A204.1 (cell line): ENCODE measurements around the gene APLF.
"Not testable (repeated sequence)": the region's sequence is repeated elsewhere in the genome, so short reads cannot be mapped to it uniquely, and the experiment has no call there.

ENCODE experiments used
- FAIRE-seq: peaks from 2 replicates; lab custom pipeline; 2012; peaks lifted over from hg19 to GRCh38; lab: Jason Lieb, UNC

The APLF gene

GRCh38 chr2:68588589-68588988 is 121.2 kb downstream of the APLF start:
- FAIRE-seq: no peak

DNA sequence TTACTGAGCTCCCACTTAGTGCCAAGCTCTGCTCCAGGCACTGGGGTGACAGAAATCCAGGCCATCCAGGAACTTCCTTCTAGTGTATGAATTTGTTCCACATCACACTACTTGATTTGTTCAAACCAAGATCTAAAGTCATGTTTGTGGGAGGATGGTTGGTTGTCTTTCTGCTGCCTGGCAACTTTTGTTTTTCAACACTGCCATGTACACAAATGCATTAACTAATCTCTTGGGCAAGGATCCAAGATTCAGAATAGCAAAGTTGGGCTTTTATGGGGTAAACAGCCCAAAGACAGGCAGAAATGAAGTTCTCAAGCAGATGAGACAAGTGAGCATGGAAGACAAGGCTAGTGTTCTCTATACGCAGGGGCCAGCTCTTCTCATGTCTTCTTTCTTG is 122.6 kb downstream of the APLF start:
- FAIRE-seq: no peak

DNA sequence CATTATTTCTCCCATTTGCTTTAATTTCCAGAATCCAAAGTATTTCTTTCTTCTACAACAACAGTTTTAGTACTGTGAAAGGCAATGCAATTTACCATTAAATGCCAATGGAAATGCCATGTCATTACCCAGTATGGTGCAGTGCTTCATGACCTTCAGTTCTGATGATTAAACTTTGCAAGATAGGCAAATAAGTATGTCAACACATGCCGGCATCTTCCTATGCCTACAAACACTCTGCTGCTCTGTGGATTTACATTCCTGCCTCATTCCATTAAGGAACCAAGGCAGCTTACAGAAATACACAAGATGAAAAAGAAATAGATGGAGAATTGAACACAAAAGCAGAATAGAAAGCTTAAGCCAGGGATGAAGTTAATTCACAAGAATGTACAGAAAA is 123.3 kb downstream of the APLF start:
- FAIRE-seq: no peak

DNA sequence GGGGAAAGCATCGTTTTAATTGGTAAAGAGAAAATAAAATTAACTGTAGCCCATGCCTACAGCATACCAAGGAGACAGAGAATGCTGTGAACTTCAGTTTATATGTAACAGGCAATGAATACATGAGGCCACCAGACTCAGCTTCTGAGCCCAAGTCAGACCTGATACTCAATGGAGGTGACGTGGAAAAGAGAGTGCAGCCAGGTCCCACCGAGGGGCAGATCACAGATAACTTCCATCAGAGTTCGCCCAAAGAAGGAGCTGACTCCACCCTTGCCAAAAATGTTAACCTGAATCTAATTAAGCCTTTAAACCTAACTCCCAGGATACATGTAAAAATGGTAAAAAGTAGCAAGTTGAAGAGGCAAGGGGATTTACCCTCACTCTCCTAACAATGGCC is 123.8 kb downstream of the APLF start:
- FAIRE-seq: no peak

- FAIRE-seq: no peak
Observed at GRCh38 chr2:68594041-68594440, 126.7 kb downstream of the APLF start.

- FAIRE-seq: peak; percentile 70
Observed at GRCh38 chr2:68594674-68595492, 127.5 kb downstream of the APLF start.

DNA sequence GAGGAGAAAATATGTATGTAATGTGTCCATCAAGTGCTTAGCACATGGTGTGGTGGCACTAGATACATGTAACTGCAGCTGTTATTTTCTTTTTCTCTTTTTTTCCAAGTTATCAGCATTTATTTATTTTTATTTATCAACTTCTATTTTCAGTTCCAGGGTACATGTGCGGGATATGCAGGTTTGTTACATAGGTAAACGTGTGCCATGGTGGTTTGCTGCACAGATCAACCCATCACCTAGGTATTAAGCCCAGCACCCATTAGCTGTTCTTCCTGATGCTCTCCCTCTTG is 128.1 kb downstream of the APLF start:
- FAIRE-seq: not testable (repeated sequence)

DNA sequence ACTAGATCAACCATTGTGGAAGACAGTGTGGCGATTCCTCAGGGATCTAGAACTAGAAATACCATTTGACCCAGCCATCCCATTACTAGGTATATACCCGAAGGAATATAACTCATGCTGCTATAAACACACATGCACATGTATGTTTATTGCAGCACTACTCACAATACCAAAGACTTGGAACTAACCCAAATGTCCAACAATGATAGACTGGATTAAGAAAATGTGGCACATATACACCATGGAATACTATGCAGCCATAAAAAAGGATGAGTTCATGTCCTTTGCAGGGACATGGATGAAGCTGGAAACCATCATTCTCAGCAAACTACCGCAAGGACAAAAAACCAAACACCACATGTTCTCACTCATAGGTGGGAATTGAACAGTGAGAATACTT is 133.1 kb downstream of the APLF start:
- FAIRE-seq: not testable (repeated sequence)

- FAIRE-seq: no peak
Observed at GRCh38 chr2:68603059-68603458, 135.7 kb downstream of the APLF start.

DNA sequence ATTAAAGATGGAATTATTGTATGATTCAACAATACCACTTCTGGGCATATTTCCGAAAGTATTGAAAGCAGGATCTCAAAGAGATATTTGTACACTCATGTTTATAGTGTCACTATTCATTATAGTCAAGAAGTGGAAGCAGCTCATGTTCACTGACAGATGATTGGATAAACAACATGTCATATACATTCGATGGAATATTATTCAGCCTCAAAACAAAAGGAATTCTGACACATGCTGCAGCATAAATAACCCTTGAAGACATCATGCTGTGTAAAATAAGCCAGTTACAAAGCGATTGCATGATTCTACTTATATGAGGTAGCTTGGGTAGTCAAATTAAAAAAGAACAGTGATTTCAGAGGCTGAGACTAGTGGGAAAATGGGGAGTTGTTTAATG is 136.7 kb downstream of the APLF start:
- FAIRE-seq: no peak

GRCh38 chr2:68605939-68606338 is 138.6 kb downstream of the APLF start:
- no peak for FAIRE-seq

DNA sequence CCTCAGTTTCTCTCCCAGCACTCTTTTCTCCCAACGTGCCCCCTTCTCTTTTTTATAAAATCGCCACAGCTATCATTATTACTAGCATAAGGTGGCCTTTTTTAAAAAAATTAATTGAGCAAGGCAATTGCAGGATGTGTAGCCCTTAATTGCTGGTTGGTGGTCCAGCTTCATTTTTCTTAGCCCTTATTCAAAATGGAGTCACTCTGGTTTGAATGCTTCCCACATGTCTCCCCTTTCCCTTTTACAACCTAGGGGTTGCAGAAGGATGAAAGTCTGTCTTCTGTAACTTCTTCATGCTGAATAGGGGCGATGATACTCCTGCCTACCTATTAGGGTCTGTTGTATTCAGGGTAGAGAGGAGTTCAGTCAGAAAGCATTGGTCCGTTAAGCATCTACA is 139.4 kb downstream of the APLF start:
- FAIRE-seq: no peak

DNA sequence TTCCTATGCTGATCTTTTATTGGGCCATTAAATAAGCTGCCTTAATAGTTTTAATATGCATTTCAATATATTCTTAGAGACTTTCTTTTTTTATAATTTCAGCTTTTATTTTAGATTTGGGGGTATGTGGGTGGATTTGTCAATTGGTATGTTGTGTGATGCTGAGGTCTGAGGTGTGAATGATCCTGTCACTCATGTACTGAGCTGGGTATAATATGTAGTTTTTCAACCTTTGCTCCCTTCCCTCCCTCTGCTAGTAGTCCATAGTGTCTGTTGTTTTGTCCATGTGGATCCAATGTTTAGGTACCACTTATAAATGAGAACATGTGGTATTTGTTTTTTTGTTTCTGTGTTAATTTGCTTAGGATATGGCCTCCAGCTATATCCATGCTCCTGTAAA is 140.5 kb downstream of the APLF start:
- no peak for FAIRE-seq

- FAIRE-seq: no peak
Observed at GRCh38 chr2:68612765-68613519, 145.6 kb downstream of the APLF start.

DNA sequence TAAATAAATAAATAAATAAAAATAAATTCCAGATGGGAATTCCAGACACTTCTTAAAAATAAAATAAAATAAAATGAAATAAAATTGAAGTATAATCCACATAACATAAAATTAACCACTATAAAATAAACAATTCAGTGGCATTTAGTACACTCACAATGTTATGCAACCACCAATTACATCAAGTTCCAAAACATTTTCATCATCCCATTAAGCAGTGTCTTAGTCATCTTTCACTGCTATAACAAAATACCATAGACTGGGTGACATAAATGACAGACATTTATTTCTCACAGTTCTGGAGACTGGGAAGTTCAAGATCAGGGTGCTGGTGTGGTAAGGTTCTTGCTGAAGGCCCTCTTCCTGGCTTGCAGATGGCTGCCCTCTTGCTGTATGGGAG is 153.4 kb downstream of the APLF start:
- no peak for FAIRE-seq

DNA sequence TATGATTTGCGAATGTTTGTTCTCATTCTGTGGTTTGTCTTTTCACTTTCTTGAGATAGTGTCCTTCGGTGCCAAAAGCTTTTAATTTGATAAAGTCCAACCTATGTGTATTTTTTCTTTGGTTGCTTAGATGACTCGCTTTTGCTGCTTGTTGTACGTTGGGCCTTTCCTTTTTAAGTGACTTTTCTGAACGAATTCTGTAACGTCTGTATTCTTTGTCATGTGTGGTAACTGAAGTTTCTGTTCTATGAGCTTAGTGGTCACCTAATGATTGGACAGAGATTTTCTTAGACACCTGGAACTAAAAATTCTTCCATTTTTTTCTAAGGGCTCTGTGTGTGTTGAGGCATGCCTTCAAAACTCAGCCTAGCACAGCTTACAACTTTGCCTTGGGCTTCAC is 156.4 kb downstream of the APLF start:
- FAIRE-seq: no peak

GRCh38 chr2:68627615-68628014 is 160.2 kb downstream of the APLF start:
- FAIRE-seq: no peak
